DMS53 (cell line): ENCODE results near the gene NAPB.
"Not testable (repeated sequence)": the region's sequence is repeated elsewhere in the genome, so short reads cannot be mapped to it uniquely, and the experiment has no call there.

Experiments used
- DNase-seq: peaks from one replicate; lab custom pipeline; 2025; lab: John Stamatoyannopoulos, UW

Gene NAPB

GRCh38 chr20:23420943-23421931, at the start of gene NAPB:
Gene NAPB, minus strand, starts transcription at chr20:23421488. Its CDS starts 86 bp downstream, at chr20:23421402.
- peak; percentile 97 for DNase-seq

GRCh38 chr20:23466961-23467360, 45.7 kb upstream of the NAPB start:
- not testable (repeated sequence) for DNase-seq

GRCh38 chr20:23461180-23461579, 39.9 kb upstream of the NAPB start:
- no peak for DNase-seq

- DNase-seq = no peak
Measured at GRCh38 chr20:23459461-23460150, 38.3 kb upstream of the NAPB start.

- no peak for DNase-seq
Measured at GRCh38 chr20:23456873-23457272, 35.6 kb upstream of the NAPB start.

GRCh38 chr20:23456409-23456808, 35.1 kb upstream of the NAPB start:
- no peak for DNase-seq

GRCh38 chr20:23455639-23456038, 34.4 kb upstream of the NAPB start:
- DNase-seq = no peak

- DNase-seq = no peak
Measured at GRCh38 chr20:23454816-23455215, 33.5 kb upstream of the NAPB start.

GRCh38 chr20:23453549-23454543, 32.6 kb upstream of the NAPB start:
- DNase-seq = no peak

GRCh38 chr20:23452776-23453175, 31.5 kb upstream of the NAPB start, which contains the start of gene CST11:
Gene CST11, minus strand, starts transcription at chr20:23452876. Its CDS starts 65 bp downstream, at chr20:23452811.
- DNase-seq = no peak

- no peak for DNase-seq
Measured at GRCh38 chr20:23451956-23452487, 30.7 kb upstream of the NAPB start.

- DNase-seq = no peak
Measured at GRCh38 chr20:23450877-23451276, 29.6 kb upstream of the NAPB start.

GRCh38 chr20:23449421-23449820, 28.1 kb upstream of the NAPB start:
- DNase-seq = no peak

GRCh38 chr20:23448167-23448566, 26.9 kb upstream of the NAPB start:
- no peak for DNase-seq

GRCh38 chr20:23446505-23446904, 25.2 kb upstream of the NAPB start:
- peak; percentile 80 for DNase-seq

- DNase-seq = no peak
Measured at GRCh38 chr20:23445596-23446217, 24.4 kb upstream of the NAPB start.

GRCh38 chr20:23444859-23445258, 23.6 kb upstream of the NAPB start:
- no peak for DNase-seq

GRCh38 chr20:23442436-23442835, 21.1 kb upstream of the NAPB start:
- DNase-seq = no peak

GRCh38 chr20:23441850-23442313, 20.6 kb upstream of the NAPB start:
- peak; percentile 80 for DNase-seq

GRCh38 chr20:23440004-23440403, 18.7 kb upstream of the NAPB start:
- no peak for DNase-seq

- no peak for DNase-seq
Measured at GRCh38 chr20:23438661-23439060, 17.4 kb upstream of the NAPB start.
